Measurements from ENCODE around the gene ACADVL.
A peak's percentile ranks its signal among the peaks of the same experiment; 100 is the strongest.

The ACADVL gene

DNA sequence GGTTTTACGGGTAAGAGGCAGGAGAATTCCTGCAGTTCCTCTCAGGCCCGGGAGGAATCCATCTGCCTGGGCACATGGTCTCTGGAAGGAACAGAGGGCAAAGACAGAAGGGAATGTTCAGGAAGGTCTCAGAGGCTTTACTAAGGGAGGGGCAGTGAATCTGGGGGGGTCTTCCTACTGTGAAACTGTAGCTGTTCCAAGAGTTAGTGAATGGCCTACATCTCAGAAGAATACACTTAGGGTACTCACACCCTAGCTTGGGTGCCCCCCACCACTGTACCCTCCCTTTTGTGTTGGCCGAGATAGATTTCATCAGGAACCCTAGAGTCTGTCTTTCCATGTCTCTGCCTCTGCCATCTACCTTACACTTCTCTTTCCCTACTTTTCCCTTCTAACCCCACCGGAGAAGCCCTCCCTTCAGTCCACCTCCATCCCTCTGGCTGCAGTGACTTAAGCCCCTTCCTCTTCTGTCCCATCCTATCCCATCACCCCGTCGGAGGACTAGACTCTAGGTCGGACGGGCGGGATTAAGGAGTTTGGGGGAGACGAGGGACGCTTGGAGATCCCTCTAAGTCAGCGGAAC, 418 bp upstream of the ACADVL start:
- DNase-seq (ENCODE audit: extremely low read depth, low read depth), result no peak
- TF ChIP-seq, protein P1, sequence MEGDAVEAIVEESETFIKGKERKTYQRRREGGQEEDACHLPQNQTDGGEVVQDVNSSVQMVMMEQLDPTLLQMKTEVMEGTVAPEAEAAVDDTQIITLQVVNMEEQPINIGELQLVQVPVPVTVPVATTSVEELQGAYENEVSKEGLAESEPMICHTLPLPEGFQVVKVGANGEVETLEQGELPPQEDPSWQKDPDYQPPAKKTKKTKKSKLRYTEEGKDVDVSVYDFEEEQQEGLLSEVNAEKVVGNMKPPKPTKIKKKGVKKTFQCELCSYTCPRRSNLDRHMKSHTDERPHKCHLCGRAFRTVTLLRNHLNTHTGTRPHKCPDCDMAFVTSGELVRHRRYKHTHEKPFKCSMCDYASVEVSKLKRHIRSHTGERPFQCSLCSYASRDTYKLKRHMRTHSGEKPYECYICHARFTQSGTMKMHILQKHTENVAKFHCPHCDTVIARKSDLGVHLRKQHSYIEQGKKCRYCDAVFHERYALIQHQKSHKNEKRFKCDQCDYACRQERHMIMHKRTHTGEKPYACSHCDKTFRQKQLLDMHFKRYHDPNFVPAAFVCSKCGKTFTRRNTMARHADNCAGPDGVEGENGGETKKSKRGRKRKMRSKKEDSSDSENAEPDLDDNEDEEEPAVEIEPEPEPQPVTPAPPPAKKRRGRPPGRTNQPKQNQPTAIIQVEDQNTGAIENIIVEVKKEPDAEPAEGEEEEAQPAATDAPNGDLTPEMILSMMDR (IDR thresholded peaks at IDR 0.05; ENCODE audit: low read depth, low read length), result no peak

DNA sequence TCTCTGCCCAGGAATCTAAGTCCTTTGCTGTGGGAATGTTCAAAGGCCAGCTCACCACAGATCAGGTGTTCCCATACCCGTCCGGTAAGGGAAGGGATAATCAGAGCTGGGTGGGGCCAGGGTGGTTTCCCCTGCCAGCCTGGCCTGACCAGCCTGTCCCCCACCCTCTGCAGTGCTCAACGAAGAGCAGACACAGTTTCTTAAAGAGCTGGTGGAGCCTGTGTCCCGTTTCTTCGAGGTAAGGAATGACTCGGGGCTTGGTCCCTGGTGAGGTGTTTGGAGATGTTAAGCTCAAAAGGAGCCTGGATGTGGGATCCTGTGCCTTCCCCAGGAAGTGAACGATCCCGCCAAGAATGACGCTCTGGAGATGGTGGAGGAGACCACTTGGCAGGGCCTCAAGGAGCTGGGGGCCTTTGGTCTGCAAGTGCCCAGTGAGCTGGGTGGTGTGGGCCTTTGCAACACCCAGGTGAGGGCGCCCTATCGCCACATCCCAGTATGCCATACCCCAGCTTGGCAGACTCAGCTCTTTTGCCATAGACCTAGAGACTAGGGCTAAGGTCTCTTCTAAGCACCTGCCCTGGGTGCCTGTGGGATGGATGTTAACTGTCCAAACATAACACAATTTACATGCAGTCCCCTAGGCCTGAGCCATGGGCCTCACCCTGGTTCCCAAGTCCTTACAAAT, 997 bp downstream of the ACADVL start:
- TF ChIP-seq, protein P1 (IDR thresholded peaks at IDR 0.05; ENCODE audit: low read depth, low read length), result peak; percentile 46
- no peak for DNase-seq (ENCODE audit: extremely low read depth, low read depth)

DNA sequence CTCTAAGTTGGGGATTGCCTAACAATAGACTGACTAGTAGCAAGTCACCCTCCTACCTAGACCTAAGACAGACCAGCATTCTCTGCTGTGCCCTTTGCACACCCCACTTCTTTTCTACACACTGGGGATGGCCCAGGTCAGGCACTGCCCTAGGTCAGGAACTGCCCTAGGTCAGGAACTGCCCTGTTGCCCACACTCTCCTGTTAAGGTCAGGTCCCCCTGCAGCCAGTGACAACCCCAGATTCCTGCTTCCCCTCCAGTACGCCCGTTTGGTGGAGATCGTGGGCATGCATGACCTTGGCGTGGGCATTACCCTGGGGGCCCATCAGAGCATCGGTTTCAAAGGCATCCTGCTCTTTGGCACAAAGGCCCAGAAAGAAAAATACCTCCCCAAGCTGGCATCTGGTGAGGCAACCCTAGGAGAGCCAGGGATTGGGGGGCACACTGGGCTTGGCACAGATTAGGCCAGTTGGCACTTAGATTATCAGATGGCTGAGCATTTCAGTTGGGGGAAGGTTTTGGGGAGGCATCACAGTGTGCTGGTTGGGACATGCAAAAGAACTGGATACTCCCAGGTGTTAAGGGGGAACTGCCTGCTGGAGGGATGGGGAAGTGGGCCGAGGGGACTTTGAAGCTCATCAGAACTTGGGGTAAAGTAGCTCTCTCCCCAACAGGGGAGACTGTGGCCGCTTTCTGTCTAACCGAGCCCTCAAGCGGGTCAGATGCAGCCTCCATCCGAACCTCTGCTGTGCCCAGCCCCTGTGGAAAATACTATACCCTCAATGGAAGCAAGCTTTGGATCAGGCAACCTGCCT, 1.7 kb downstream of the ACADVL start:
- TF ChIP-seq, protein P1 (IDR thresholded peaks at IDR 0.05; ENCODE audit: low read depth, low read length), result no peak
- no peak for DNase-seq (ENCODE audit: extremely low read depth, low read depth)

DNA sequence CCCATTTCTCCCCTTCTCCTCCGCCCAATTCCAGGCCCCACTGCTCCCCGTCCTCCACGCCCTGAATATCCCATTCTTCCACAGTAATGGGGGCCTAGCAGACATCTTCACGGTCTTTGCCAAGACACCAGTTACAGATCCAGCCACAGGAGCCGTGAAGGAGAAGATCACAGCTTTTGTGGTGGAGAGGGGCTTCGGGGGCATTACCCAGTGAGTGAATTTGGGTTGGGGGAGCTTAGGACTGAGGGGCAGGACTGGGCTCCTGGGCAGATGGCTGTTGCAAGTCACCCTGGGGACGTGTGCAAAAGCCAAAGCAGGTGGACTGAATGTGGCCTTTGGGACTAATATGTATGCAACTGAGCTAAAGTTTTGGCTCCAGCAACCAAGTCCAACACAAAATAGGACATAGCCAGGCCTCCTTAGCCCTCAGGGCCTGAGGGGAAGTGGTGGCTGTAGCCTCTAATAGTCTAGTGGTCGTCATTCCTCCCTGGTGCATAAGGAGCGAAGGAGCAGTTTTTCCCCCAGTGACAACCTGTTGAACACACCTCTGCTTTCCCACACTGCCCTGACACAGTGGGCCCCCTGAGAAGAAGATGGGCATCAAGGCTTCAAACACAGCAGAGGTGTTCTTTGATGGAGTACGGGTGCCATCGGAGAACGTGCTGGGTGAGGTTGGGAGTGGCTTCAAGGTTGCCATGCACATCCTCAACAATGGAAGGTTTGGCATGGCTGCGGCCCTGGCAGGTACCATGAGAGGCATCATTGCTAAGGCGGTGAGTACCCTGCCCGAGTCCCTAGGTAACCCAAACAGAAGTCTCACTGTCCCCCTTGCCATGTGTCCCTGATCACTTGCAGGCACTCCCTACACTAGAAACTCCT, 2.6 kb downstream of the ACADVL start:
- TF ChIP-seq, protein P1 (IDR thresholded peaks at IDR 0.05; ENCODE audit: low read depth, low read length), result no peak
- DNase-seq (ENCODE audit: extremely low read depth, low read depth), result no peak

DNA sequence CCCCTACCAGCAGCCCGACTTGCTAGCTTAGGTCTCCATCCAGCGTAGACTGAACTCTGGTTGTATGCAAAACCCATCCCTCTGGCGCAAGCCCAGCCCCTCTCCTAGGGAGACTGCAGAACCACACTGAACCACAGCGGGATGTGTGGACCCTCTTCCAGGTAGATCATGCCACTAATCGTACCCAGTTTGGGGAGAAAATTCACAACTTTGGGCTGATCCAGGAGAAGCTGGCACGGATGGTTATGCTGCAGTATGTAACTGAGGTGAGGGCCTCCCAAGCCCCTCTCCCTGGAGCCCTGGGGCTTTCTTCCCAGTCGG, 3.2 kb downstream of the ACADVL start:
- no peak for DNase-seq (ENCODE audit: extremely low read depth, low read depth)
- TF ChIP-seq, protein P1 (IDR thresholded peaks at IDR 0.05; ENCODE audit: low read depth, low read length), result no peak

DNA sequence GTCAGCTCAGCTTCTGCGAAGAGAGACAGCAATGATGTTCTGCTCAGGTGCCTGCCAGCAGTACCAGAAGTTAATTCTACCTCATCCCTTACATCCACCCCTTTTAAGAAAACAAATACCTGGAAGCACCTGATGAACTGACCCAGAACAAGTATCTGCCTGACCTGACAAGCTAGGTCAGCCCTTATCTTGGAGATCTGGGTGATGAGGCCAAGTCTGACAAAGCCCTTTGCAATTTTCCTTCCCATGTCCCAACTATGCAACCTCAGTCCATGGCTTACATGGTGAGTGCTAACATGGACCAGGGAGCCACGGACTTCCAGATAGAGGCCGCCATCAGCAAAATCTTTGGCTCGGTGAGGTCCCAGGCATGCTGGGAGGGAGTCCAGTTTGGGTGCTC, 3.6 kb downstream of the ACADVL start:
- DNase-seq (ENCODE audit: extremely low read depth, low read depth), result no peak
- TF ChIP-seq, protein P1 (IDR thresholded peaks at IDR 0.05; ENCODE audit: low read depth, low read length), result no peak

All from AG09319 (cell line).